H9 (cell line): ENCODE data around the gene CERK. TPM values are rescaled to one million over a fixed set of nuclear protein-coding genes. Genes with fewer than 3 reads are reported as not detected.
"Not testable (repeated sequence)": the region's sequence is repeated elsewhere in the genome, so short reads cannot be mapped to it uniquely, and the experiment has no call there.

Source experiments
- DNase-seq: peaks from one replicate; pipeline ENCODE4 v3.0.0-alpha.2; 2017
- H2AFZ ChIP-seq: one replicate; pipeline ENCODE4 v1.6.1; 2013; ENCODE audit warnings: mild to moderate bottlenecking, low read length, control low read depth, moderate library complexity
- H2AK5ac ChIP-seq: 2 replicates; pipeline ENCODE4 v1.6.1; 2013; ENCODE audit warnings: low read length, control low read depth, mixed read lengths; ENCODE audit not compliant: insufficient read length
- H2BK120ac ChIP-seq: one replicate; pipeline ENCODE4 v1.6.1; 2013; ENCODE audit warnings: low read depth, mild to moderate bottlenecking, low read length, control low read depth, inconsistent platforms; ENCODE audit not compliant: poor library complexity, severe bottlenecking
- H2BK12ac ChIP-seq: 2 replicates; pipeline ENCODE4 v1.6.1; 2013; ENCODE audit warnings: low read length, control low read depth, mixed read lengths, low read depth; ENCODE audit not compliant: insufficient read length
- H2BK15ac ChIP-seq: 2 replicates; pipeline ENCODE4 v1.6.1; 2013; ENCODE audit warnings: low read depth, low read length, control low read depth
- H2BK20ac ChIP-seq: one replicate; pipeline ENCODE4 v1.6.1; 2013; ENCODE audit warnings: low read depth, mild to moderate bottlenecking, low read length, control low read depth, inconsistent platforms; ENCODE audit not compliant: poor library complexity, severe bottlenecking
- H2BK5ac ChIP-seq: 2 replicates; pipeline ENCODE4 v1.6.1; 2013; ENCODE audit warnings: low read length, control low read depth, mixed read lengths; ENCODE audit not compliant: insufficient read length
- H3K14ac ChIP-seq: 2 replicates; pipeline ENCODE4 v1.6.1; 2013; ENCODE audit warnings: low read length, control low read depth; ENCODE audit not compliant: insufficient read depth
- H3K18ac ChIP-seq: 2 replicates; pipeline ENCODE4 v1.6.1; 2013; ENCODE audit warnings: low read depth, mild to moderate bottlenecking, mixed read lengths, low read length, control low read depth; ENCODE audit not compliant: insufficient read length
- H3K23ac ChIP-seq: 2 replicates; pipeline ENCODE4 v1.6.1; 2013; ENCODE audit warnings: low read length, control low read depth, mixed read lengths, low read depth; ENCODE audit not compliant: insufficient read length
- H3K23me2 ChIP-seq: 2 replicates; pipeline ENCODE4 v1.6.1; 2013; ENCODE audit warnings: low read depth, mild to moderate bottlenecking, mixed read lengths, low read length, control low read depth; ENCODE audit not compliant: insufficient read length, poor library complexity, severe bottlenecking
- H3K27ac ChIP-seq: 2 replicates; pipeline ENCODE4 v1.5.1; 2013; ENCODE audit warnings: low read length, control low read depth, mixed read lengths, low read depth; ENCODE audit not compliant: insufficient read length
- H3K27me3 ChIP-seq: 2 replicates; pipeline ENCODE4 v1.6.1; 2013; ENCODE audit warnings: low read length, control low read depth, inconsistent platforms; ENCODE audit not compliant: insufficient read depth
- H3K4ac ChIP-seq: 2 replicates; pipeline ENCODE4 v1.6.1; 2013; ENCODE audit warnings: low read depth, mild to moderate bottlenecking, control low read depth, inconsistent platforms, low read length, moderate library complexity
- H3K4me1 ChIP-seq: 2 replicates; pipeline ENCODE4 v1.6.1; 2013; ENCODE audit warnings: low read length, control low read depth, inconsistent platforms; ENCODE audit not compliant: insufficient read depth
- H3K4me2 ChIP-seq: 2 replicates; pipeline ENCODE4 v1.6.1; 2013; ENCODE audit warnings: low read length, control low read depth, mixed read lengths; ENCODE audit not compliant: insufficient read length, insufficient read depth
- H3K56ac ChIP-seq: 2 replicates; pipeline ENCODE4 v1.6.1; 2013; ENCODE audit warnings: low read depth, mild to moderate bottlenecking, mixed read lengths, low read length, control low read depth; ENCODE audit not compliant: insufficient read length
- H3K79me1 ChIP-seq: 2 replicates; pipeline ENCODE4 v1.6.1; 2013; ENCODE audit warnings: low read depth, mild to moderate bottlenecking, moderate library complexity, low read length, control low read depth, inconsistent platforms; ENCODE audit not compliant: insufficient read depth, poor library complexity, severe bottlenecking
- H3K79me2 ChIP-seq: 2 replicates; pipeline ENCODE4 v1.6.1; 2013; ENCODE audit warnings: low read length, control low read depth, inconsistent platforms; ENCODE audit not compliant: insufficient read depth
- H3K9ac ChIP-seq: 2 replicates; pipeline ENCODE4 v1.6.1; 2013; ENCODE audit warnings: low read length, control low read depth, mixed read lengths; ENCODE audit not compliant: insufficient read length; ENCODE audit errors: extremely low read depth
- H3K9me3 ChIP-seq: one replicate; pipeline ENCODE4 v1.6.1; 2013; ENCODE audit warnings: low read depth, low read length, inconsistent platforms; ENCODE audit not compliant: control insufficient read depth
- H3T11ph ChIP-seq: one replicate; pipeline ENCODE4 v1.6.1; 2013; ENCODE audit warnings: mild to moderate bottlenecking, low read length, control low read depth, inconsistent platforms
- H4K20me1 ChIP-seq: one replicate; pipeline ENCODE4 v1.6.1; 2013; ENCODE audit not compliant: control insufficient read depth, insufficient read length, insufficient read depth
- H4K5ac ChIP-seq: 2 replicates; pipeline ENCODE4 v1.6.1; 2013; ENCODE audit warnings: low read depth, mild to moderate bottlenecking, mixed read lengths, low read length, control low read depth; ENCODE audit not compliant: insufficient read length
- H4K8ac ChIP-seq: replicated peaks from 2 replicates; pipeline ENCODE4 v1.6.1; 2013; ENCODE audit warnings: low read length, control low read depth, mixed read lengths, low read depth; ENCODE audit not compliant: insufficient read length
- H4K91ac ChIP-seq: 2 replicates; pipeline ENCODE4 v1.6.1; 2013; ENCODE audit warnings: low read depth, mild to moderate bottlenecking, moderate library complexity, mixed read lengths, low read length, control low read depth; ENCODE audit not compliant: insufficient read length
- H3K27ac Mint-ChIP-seq, 3 experiments: 2 replicates in 2 of 3; 3 replicates in 1 of 3; pipeline ENCODE4 v1.8.0; 2020 to 2021; ENCODE audit warnings: mixed read lengths in 3 of 3, mild to moderate bottlenecking in 1 of 3, moderate library complexity in 1 of 3
- H3K27me3 Mint-ChIP-seq: 2 replicates; pipeline ENCODE4 v1.8.0; 2021; ENCODE audit warnings: low read depth, mild to moderate bottlenecking, moderate library complexity, mixed read lengths
- H3K36me3 Mint-ChIP-seq, 3 experiments: 2 replicates in 2 of 3; 3 replicates in 1 of 3; pipeline ENCODE4 v1.8.0; 2020 to 2021; ENCODE audit warnings: low read depth in 3 of 3, mixed read lengths in 3 of 3; ENCODE audit not compliant: insufficient read depth in 1 of 3
- H3K4me1 Mint-ChIP-seq, 2 experiments: 2 replicates each; pipeline ENCODE4 v1.8.0; 2020; ENCODE audit warnings: mixed read lengths in 2 of 2
- H3K4me3 Mint-ChIP-seq, 2 experiments: 2 replicates in 1 of 2; 3 replicates in 1 of 2; pipeline ENCODE4 v1.8.0; 2020 to 2021; ENCODE audit warnings: mild to moderate bottlenecking in 2 of 2, mixed read lengths in 2 of 2, moderate library complexity in 1 of 2
- H3K9me3 Mint-ChIP-seq, 2 experiments: 2 replicates in 1 of 2; 3 replicates in 1 of 2; pipeline ENCODE4 v1.8.0; 2020; ENCODE audit warnings: mild to moderate bottlenecking in 2 of 2, mixed read lengths in 2 of 2, moderate library complexity in 1 of 2
- WGBS: extraction: QIAGEN DNeasy Blood & Tissue Kit; methylation state at CpG from one replicate; pipeline ENCODE4 v1.1.7; 2013; ENCODE audit warnings: missing lambda C conversion rate, low lambda C conversion rate, mixed read lengths; ENCODE audit not compliant: insufficient read length; ENCODE audit errors: extremely low coverage; 5-methylcytosine and 5-hydroxymethylcytosine counted together
- total RNA-seq: library from RNA; stranded (reverse); gene quantifications from 2 replicates; pipeline ENCODE4 v1.2.1, GENCODE V29; 2021
- TF ChIP-seq, protein P1 (sequence below): fragments of 200-600 bp; sonication (generic); conservative IDR thresholded peaks from 3 replicates; pipeline ENCODE4 v1.8.0; 2021; ENCODE audit warnings: antibody characterized with exemption, mild to moderate bottlenecking

Gene CERK
- total RNA-seq, 1 experiment from 2014 or later = 47.1 TPM

DNA sequence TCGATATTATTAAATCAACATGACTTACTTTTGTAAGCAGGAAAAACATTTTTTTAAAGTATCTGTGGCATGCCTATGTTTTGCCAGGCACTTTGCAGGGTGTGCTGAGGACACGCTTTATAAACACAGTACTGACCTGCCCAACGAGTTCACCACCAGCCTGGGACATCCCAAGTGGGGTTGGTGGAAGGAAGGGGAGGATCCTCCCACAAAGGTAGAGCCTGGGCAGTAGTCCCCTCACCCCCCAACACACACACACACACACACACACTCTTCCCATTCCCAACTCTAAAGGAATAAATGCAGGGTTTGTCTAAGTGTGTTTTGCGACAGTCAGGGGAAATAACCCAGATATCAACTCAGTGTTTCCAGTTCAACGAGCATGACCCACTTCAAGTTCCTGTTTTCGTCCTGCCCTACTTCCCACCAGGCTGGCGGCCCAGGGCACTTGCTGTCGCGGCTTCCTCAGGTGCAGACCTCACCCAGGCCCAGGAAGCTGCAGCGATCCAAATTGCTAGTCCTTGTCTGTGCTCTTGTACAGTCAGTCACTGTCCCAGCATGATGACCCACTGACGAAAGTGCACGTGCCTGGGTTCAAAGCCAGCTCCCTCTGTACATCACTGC is 3.1 kb downstream of the CERK start:
- Histone ChIP-seq H3K23me2 (no peaks in the 10 kb centered on the region), H4K91ac (no peak overlapping the region)

DNA sequence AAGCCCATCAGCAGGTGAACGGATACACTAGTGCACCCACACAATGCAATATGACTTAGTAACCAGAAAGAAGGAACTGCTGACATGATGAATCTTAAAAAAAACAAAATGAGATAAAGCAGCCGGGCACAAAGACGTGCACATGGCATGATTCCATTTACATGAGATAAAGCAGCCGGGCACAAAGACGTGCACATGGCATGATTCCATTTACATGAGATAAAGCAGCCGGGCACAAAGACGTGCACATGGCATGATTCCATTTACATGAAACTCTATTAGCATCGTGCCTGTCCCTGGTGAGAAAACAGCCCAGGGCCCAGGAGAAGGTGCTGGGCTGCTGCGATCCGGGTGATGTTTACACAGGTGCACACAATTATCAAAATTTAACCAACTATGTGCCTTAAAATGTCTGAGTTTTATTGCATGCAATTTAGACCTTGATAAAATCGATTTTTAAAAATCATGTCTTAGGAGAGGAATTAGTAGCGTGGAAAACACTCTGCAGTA is 3.8 kb downstream of the CERK start:
- not testable (repeated sequence) for H2BK120ac ChIP-seq, H3K4ac ChIP-seq, H3K18ac ChIP-seq, H3T11ph ChIP-seq, H2BK12ac ChIP-seq, H2BK5ac ChIP-seq, H3K27me3 ChIP-seq, H3K4me3 Mint-ChIP-seq, H3K27ac ChIP-seq, H2BK15ac ChIP-seq, H4K5ac ChIP-seq, H3K9me3 ChIP-seq, H4K20me1 ChIP-seq, H3K27me3 Mint-ChIP-seq, H3K79me2 ChIP-seq, H4K8ac ChIP-seq, H3K36me3 Mint-ChIP-seq, H3K4me2 ChIP-seq, DNase-seq, H3K9ac ChIP-seq, H3K9me3 Mint-ChIP-seq, H4K91ac ChIP-seq, H3K23ac ChIP-seq, H3K4me1 ChIP-seq, H3K56ac ChIP-seq, H3K27ac Mint-ChIP-seq, H3K14ac ChIP-seq, H2BK20ac ChIP-seq, H2AFZ ChIP-seq, H3K23me2 ChIP-seq, H3K79me1 ChIP-seq, H2AK5ac ChIP-seq
- H3K4me1 Mint-ChIP-seq = peaks cover 39 to 55% of the 10 kb centered on the region in 2 experiments
- WGBS = no CpG with 5 or more reads among the region's 12 CpGs

More for the DNA sequence above, 3.1 kb downstream of the CERK start:
- H3K36me3 Mint-ChIP-seq = peaks cover 2 to 7% (median 6%) of the 10 kb centered on the region in 3 experiments; a peak in 6 of 7 replicates
- TF ChIP-seq, protein P1, sequence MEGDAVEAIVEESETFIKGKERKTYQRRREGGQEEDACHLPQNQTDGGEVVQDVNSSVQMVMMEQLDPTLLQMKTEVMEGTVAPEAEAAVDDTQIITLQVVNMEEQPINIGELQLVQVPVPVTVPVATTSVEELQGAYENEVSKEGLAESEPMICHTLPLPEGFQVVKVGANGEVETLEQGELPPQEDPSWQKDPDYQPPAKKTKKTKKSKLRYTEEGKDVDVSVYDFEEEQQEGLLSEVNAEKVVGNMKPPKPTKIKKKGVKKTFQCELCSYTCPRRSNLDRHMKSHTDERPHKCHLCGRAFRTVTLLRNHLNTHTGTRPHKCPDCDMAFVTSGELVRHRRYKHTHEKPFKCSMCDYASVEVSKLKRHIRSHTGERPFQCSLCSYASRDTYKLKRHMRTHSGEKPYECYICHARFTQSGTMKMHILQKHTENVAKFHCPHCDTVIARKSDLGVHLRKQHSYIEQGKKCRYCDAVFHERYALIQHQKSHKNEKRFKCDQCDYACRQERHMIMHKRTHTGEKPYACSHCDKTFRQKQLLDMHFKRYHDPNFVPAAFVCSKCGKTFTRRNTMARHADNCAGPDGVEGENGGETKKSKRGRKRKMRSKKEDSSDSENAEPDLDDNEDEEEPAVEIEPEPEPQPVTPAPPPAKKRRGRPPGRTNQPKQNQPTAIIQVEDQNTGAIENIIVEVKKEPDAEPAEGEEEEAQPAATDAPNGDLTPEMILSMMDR = no peak
- Histone ChIP-seq H2BK12ac (no peak overlapping the region), H3K4me1 (peaks cover 9% of the 10 kb centered on the region; the same call in 1 of the 2 replicates), H3K79me2 (peaks cover 2% of the 10 kb centered on the region; the same call in 1 of the 2 replicates), H3K9me3 (no peaks in the 10 kb centered on the region), H3K9ac (no peak overlapping the region), H3K4me2 (no peak overlapping the region), H4K20me1 (peaks cover 5% of the 10 kb centered on the region), H3K56ac (no peak overlapping the region), H3K79me1 (peaks cover 4% of the 10 kb centered on the region), H2AK5ac (no peak overlapping the region), H3K18ac (no peak overlapping the region), H2BK20ac (no peak overlapping the region), H4K8ac (no peak overlapping the region), H2BK5ac (no peak overlapping the region), H3K4ac (no peak overlapping the region), H2AFZ (no peak overlapping the region), H3K23ac (no peak overlapping the region), H2BK120ac (no peak overlapping the region), H3K14ac (no peak overlapping the region), H3K27me3 (no peaks in the 10 kb centered on the region), H4K5ac (no peak overlapping the region), H3K27ac (no peak overlapping the region), H3T11ph (no peak overlapping the region), H2BK15ac (no peak overlapping the region)
- no peak overlapping the region for H3K4me3 Mint-ChIP-seq
- WGBS = no CpG with 5 or more reads among the region's 12 CpGs
- H3K9me3 Mint-ChIP-seq = no peaks in the 10 kb centered on the region
- DNase-seq = no peak
- H3K27me3 Mint-ChIP-seq = peaks cover 3% of the 10 kb centered on the region; the same call in 1 of the 2 replicates
- H3K4me1 Mint-ChIP-seq = peaks cover 39 to 57% of the 10 kb centered on the region in 2 experiments
- no peak overlapping the region for H3K27ac Mint-ChIP-seq
